GM10248 (cell line): Measurements from ENCODE around the gene JAKMIP1.
"Not testable (repeated sequence)": the region's sequence is repeated elsewhere in the genome, so short reads cannot be mapped to it uniquely, and the experiment has no call there.

Experiments used
- CTCF ChIA-PET: fragments of 300-600 bp; sonication (Branson Sonifier 250); formaldehyde crosslinking; extraction: SDS; loops from one replicate; lab custom pipeline; 2021; ENCODE audit warnings: antibody characterized with exemption; lab: Yijun Ruan, JAX
- POLR2A ChIA-PET: fragments of 350-650 bp; sonication (Branson Sonifier 250); formaldehyde crosslinking; extraction: SDS; loops from one replicate; lab custom pipeline; 2020; ENCODE audit warnings: antibody characterized with exemption; lab: Yijun Ruan, JAX
- DNase-seq: peaks from one replicate; pipeline ENCODE4 v3.0.0; 2012; ENCODE audit errors: extremely low spot score
- CTCF ChIP-seq: IDR thresholded peaks from 2 replicates; pipeline ENCODE4 v1.5.1; 2012; ENCODE audit warnings: mild to moderate bottlenecking, low read depth; ENCODE audit errors: extremely low read depth, missing control alignments, control extremely low read depth

The JAKMIP1 gene

GRCh38 chr4:6005175-6005574 is 195.2 kb downstream of the JAKMIP1 start:
- DNase-seq, result no peak
- POLR2A ChIA-PET, result no interaction called here

GRCh38 chr4:6003485-6003884 is 196.9 kb downstream of the JAKMIP1 start:
- CTCF ChIA-PET, result interaction anchor here (1.1 kb wide), 1 partner anchor 69 kb away, joined by 3 read pairs; no protein-coding TSS in a partner anchor
- POLR2A ChIA-PET, result not testable (repeated sequence)

More at GRCh38 chr4:6005175-6005574, 195.2 kb downstream of the JAKMIP1 start:
- CTCF ChIA-PET, result interaction anchor here (1.1 to 1.3 kb wide), 2 partner anchors 15 to 16 kb away, joined by 3 read pairs; no protein-coding TSS in a partner anchor
- TF ChIP-seq CTCF, result no peak

GRCh38 chr4:6002926-6003325 is 197.4 kb downstream of the JAKMIP1 start:
- DNase-seq, result no peak
- no peak for TF ChIP-seq CTCF
- POLR2A ChIA-PET, result no interaction called here
- CTCF ChIA-PET, result interaction anchor here (1.1 kb wide), 1 partner anchor 69 kb away, joined by 3 read pairs; no protein-coding TSS in a partner anchor

More at GRCh38 chr4:6003485-6003884, 196.9 kb downstream of the JAKMIP1 start:
- not testable (repeated sequence) for DNase-seq

- no peak for TF ChIP-seq CTCF
- DNase-seq, result no peak
- ChIA-PET POLR2A (no interaction called here), CTCF (interaction anchor here (1.1 kb wide), 1 partner anchor 70 kb away, joined by 3 read pairs; no protein-coding TSS in a partner anchor)
Measured at GRCh38 chr4:6002492-6002833, 197.9 kb downstream of the JAKMIP1 start.

GRCh38 chr4:6001680-6002491 is 198.5 kb downstream of the JAKMIP1 start:
- TF ChIP-seq CTCF, result no peak
- DNase-seq, result no peak
- ChIA-PET CTCF (interaction anchor here (5.7 kb wide), 1 partner anchor 323 kb away, joined by 94 read pairs; no protein-coding TSS in a partner anchor), POLR2A (no interaction called here)

- DNase-seq, result no peak
- TF ChIP-seq CTCF, result no peak
- ChIA-PET CTCF (interaction anchor here (0.7 to 5.7 kb wide), 17 partner anchors 9 to 547 kb away, joined by 3 to 94 read pairs (median 15); partner anchors contain the start of genes C4orf50 and JAKMIP1), POLR2A (no interaction called here)
Measured at GRCh38 chr4:5999830-6000365, 200.5 kb downstream of the JAKMIP1 start.
